Activated CD4-positive, alpha-beta T cell treated with anti-CD3 and anti-CD28 coated beads, Interleukin-2, Interleukin-4, amounts not matched to agents 100 ng/mL and 50 ng/mL, durations not matched to agents 16 hours and 8 hours (primary cell): ENCODE measurements around the gene GPD1.
"Not testable (repeated sequence)": the region's sequence is repeated elsewhere in the genome, so short reads cannot be mapped to it uniquely, and the experiment has no call there.

Source experiments
- DNase-seq: peaks from one replicate; pipeline ENCODE4 v3.0.0-alpha.2; 2020; ENCODE audit warnings: low spot score

The GPD1 gene

DNA sequence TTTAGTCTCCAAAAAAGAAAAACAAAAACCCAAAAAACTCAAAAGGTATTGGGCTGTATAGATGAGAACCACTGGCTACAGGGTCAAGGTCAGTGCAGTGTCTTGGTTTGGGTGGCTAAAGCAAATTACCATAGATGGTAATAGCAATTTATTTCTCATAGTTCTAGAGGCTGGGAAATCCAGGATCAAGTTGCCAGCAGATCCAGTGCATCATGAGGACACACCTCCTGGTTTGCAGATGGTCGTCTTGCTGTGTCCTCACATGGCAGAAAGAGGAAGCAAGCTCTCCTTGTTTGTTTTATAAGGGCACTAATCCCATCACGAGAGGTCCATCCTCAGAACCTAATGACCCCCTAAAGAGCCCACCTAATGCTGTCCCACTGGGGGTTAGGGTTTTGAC is 19.4 kb downstream of the GPD1 start:
- DNase-seq: no peak

DNA sequence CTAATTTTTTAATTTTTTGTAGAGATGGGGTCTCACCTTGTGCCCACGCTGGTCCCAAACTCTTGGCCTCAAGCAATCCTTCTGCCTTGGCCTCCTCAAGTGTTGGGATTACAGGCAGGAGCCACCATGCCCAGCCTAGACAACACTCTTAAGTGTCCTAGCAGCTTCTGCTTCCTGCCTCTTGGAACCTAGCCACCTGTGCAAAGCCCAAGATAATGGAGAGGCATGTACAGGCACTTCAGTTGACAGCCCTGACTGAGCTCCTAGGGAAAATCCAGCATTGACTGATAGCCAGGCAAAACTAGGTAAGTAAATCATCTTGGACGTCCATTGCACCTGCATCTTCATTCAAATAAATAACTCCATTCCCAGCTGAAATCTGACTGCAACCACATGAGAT is 23.7 kb downstream of the GPD1 start:
- no peak for DNase-seq

DNA sequence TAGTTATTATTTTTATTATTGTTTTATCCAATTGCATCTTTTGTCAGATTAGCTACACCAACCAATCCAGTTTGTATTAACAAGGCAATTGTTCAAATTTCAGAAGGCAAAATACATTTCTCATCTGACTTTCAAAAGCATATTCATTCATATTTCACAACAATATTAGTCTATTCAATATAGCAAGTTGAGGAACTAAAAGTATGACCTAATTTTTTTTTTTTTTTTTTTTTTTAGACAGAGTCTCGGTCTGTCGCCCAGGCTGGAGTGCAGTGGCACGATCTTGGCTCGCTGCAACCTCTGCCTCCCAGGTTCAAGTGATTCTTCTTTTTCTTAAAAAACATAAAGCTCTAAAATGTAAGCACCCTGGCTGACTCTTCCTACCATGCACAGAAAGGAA is 25.5 kb downstream of the GPD1 start:
- DNase-seq: no peak

DNA sequence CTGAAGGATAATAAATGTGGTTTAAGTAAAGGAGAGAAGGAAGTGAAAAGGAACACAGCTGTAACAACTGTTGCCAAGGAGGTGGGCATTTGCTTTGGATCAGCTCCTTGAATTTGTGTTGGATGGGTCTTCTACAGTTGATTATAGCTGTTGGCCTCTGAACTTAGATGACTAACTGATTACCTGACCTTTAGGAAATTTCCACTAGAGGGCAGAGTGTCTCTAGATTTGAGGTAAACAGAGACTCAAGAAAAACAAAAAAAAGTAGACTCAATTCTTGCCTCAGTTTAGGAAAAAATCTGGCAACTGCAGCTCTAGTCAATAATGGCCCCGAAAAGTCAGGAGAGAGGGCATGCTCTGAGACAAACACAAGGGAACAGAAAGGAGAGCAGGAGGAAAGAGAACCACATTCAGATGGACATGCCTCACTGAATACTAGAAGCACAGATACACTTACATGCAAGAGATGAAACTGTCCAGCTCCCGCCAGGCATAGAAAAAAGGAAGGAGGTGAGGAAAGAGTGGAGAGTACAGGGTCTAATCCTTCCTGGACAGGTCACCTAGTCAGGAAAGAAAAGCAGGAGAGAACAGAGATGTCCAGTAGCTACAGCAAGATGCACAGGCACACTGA is 28.8 kb downstream of the GPD1 start:
- DNase-seq: peak; percentile 68

DNA sequence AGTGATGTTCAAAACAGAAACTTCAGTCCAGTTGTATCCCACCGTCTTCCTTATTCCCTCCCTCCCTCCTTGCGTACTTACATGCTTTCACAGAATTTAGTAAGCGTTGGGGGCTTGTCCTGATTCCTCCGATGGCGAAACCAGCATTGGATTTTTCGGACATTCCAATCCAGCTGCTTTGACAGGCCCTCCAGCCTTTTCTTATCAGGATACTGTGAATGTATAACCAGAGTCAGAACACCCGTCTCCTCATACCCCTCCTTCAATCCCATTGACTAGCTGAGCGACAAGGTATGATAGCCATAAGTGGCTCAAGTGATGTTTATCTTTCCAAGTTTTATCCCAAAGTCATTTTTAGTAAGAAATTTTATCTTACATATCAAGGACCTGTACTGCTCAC is 39.2 kb downstream of the GPD1 start:
- no peak for DNase-seq

DNA sequence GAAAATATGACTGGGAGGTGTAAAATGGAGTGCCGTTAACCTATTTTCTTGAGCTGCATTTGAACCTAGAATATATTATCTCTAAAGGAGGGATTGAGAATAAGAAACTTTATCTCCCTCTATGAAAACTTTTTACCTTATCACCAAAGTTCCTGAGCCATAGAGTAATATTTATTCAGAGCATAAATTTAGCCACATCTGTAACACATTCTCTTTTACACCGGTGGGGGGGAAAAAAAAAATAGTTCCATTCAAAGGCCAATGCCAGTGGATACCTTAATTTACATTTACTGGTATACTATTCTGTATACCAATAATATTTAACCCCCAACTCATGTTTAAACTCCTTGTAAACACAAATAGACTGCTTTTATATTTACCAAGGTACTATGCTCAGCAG is 41.6 kb downstream of the GPD1 start:
- no peak for DNase-seq

DNA sequence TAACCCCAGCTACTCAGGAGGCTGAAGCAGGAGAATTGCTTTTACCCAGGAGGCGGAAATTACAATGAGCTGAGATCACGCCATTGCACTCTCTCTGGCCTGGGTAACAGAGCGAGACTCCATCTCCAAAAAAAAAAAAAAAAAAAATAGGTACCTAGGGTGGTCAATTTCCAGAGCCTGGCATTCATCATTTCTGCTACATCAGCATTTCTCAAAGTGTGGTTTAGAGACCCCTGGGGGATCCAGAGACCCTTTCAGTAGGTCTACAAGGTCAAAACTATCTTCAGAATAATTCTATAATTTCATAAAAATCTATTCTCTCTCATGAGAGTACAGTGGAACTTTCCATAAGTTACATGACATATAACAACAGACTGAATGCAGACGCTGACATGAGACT is 43.5 kb downstream of the GPD1 start:
- DNase-seq: no peak

DNA sequence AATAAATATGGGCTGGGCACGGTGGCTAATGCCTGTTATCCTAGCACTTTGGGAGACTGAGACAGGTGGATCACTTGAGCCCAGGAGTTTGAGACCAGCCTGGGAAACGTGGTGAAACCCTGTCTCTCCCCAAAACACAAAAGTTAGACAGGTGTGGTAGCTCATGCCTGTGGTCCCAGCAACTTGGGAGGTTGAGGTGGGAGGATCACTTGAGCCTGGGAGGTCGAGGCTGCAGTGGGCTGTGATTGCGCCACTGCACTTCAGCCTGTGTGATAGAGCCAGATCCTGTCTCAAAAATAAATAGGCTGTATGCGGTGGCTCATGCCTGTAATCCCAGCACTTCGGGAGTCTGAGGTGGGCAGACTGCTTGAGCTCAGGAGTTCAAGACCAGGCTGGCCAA is 44.2 kb downstream of the GPD1 start:
- not testable (repeated sequence) for DNase-seq

DNA sequence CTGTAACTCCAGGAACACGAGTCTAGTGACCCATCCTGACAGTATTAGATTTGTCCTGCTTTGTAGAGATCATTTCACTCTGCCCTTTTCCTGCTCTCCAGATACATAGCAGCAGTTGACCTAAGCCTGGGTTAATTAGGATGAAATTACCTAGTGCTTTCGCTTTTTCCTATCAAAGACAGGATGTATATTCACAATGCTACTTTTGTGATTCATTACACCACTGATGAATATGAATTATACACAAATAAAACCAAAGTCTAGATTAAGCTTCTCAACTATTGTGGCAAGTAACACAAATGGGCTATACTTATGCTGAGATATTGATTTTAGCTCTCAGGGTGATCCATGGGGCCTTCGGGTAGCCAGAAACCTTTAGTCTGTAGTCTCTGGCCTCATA is 45.5 kb downstream of the GPD1 start:
- DNase-seq: peak; percentile 42

DNA sequence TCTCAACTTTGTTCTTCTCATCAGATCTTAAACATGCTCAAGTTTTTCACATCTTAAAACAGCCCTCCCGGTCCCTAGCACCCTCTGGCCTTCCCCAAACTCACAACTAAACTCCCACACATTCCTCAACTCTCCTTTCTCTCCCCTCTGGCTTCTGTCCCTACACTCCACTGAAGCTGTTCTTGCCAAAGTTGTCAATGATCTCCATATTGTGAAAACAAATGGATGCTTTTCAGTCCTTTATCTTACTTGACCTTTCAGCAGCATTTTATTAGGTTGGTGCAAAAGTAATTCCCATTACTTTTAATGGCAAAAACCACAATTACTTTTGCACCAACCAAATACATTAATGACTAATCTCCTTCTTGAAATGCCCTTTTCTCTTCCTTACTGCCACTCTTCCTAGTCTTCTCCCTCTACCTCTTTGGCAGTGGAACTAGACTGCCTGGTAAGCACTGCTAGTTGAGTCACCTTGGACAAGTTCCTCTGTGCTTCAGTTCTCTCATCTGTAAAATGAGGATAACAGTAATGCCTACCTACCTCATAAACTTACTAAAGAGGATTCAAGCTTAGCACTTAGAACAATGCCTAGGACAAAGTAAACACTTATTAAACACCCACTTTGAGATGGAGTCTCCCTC is 47.4 kb downstream of the GPD1 start:
- DNase-seq: no peak

DNA sequence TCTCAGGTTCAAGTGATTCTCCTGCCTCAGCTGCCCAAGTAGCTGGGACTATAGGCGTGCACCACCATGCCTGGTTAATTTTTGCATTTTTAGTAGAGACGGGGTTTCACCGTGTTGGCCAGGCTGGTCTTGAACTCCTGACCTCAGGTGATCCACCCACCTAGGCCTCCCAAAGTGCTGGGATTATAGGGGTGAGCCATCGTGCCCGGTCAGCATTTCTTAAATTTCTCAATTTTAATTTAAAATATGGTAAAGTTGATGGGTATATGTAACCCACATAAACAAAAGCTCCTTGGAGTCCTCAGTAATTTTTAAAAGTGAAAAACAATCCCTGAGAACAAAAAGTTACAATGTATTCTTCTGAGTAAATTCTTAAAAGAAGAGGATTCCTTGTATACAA is 51.1 kb downstream of the GPD1 start:
- not testable (repeated sequence) for DNase-seq

DNA sequence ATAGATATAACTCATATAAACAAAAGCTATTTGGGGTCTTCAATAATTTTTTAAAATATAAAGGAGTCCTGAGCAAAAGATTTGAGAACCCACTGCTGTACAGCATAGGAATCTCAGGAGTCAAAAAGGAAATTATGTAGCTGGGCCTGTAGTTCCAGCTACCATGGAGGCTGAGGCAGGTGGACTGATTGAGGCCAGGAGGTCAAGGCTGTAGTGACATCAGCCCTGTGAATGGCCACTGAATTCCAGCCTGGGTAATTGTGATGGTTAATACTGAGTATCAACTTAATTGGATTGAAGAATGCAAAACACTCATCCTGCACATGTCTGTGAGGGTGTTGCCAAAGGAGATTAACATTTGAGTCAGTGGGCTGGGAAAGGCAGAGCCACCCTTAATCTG is 52.8 kb downstream of the GPD1 start:
- DNase-seq: no peak

DNA sequence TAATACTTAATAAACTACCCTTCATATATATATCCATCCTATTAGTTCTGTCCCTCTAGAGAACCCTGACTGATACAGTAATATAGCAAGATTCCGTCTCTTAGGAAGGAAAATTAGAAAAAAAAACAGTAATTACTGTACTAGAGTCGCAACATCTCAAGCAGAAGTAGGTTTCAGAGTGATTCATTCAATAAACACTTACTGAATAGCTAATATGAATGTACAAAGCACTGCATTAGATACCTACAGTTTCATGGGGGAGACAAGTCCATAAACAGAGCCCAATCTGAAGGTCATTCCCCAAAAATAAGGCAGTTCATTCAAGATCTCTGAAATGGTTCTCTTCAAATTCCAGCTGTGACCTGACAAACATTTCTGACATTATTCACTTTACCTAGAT is 53.5 kb downstream of the GPD1 start:
- DNase-seq: no peak

DNA sequence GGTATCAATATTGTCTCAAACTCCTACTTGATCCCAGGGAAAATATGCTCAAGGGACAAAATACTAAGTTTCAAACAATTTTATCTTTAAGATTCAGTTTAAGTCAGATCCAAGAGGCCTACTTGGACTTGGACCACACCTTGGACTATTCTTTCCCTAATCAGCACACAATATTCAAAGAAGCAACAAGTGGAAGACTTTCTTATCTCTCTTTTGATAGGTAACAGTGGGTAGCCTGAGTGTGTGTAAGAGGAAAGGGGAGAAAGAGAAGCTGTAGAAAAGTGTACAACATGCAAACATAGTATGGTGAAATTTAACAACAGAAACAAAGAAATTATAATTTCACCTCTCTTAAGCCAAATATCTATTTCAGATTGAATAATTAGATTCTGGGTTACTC is 56.8 kb downstream of the GPD1 start:
- DNase-seq: no peak
